Vagina (tissue), 2 donors: Measurements from ENCODE around the gene JADE1. TPM values are rescaled to one million over a fixed set of nuclear protein-coding genes. Genes with fewer than 3 reads are reported as not detected.

ENCODE experiments used
- DNase-seq, 2 donors: peaks; one replicate each; pipeline ENCODE4 v3.0.0-alpha.2; 2017; ENCODE audit errors: extremely low spot score in 2 of 2
- H3K27ac ChIP-seq: fragments of 200-600 bp; sonication (generic); one replicate; pipeline ENCODE4 v1.5.1; 2019
- H3K27me3 ChIP-seq: fragments of 200-600 bp; sonication (generic); one replicate; pipeline ENCODE4 v1.5.1; 2019
- H3K36me3 ChIP-seq, 2 donors: fragments of 200-600 bp; sonication (generic); one replicate each; pipeline ENCODE4 v1.5.1; 2017 to 2019
- H3K4me1 ChIP-seq: fragments of 200-600 bp; sonication (generic); one replicate; pipeline ENCODE4 v1.5.1; 2019
- H3K4me3 ChIP-seq, 2 donors: fragments of 200-600 bp; sonication (generic); 1 replicate in 1 of 2; 2 replicates in 1 of 2; pipeline ENCODE4 v1.5.1; 2016 to 2019
- H3K9me3 ChIP-seq: fragments of 200-600 bp; sonication (generic); one replicate; pipeline ENCODE4 v1.5.1; 2019
- POLR2A ChIP-seq, 2 donors: fragments of 450-650 bp; IDR thresholded peaks; one replicate each; pipeline ENCODE4 v1.6.1; 2017; ENCODE audit warnings: antibody characterized with exemption in 2 of 2, mild to moderate bottlenecking in 2 of 2, moderate library complexity in 2 of 2
- POLR2AphosphoS5 ChIP-seq, 2 donors: sonication (generic); formaldehyde crosslinking; IDR thresholded peaks; one replicate each; pipeline ENCODE4 v1.9.0; 2017; ENCODE audit warnings: antibody characterized with exemption in 2 of 2, mild to moderate bottlenecking in 2 of 2, low read depth in 1 of 2; ENCODE audit not compliant: insufficient read depth in 1 of 2
- intact Hi-C: fragments of 100-400 bp; cut with DNase I; formaldehyde crosslinking; loops from one replicate; pipeline ENCODE4 v1.15.1; 2023
- total RNA-seq: library from RNA; depleted of rRNA; stranded (reverse); fragments of >200 nt; gene quantifications from one replicate; pipeline ENCODE4 v1.2.3, GENCODE V29; 2016
- TF ChIP-seq, protein P1 (sequence below), 3 experiments: fragments of 450-650 bp in 2 of 3; fragments of 200-600 bp in 1 of 3; sonication (generic) in 1 of 3; IDR thresholded peaks; one replicate each; pipeline ENCODE4 v1.5.1; 2017 to 2019; ENCODE audit warnings: antibody characterized with exemption in 3 of 3, mild to moderate bottlenecking in 2 of 3, moderate library complexity in 2 of 3

Gene JADE1
- total RNA-seq, 1 donor from 2014 or later, result 29.0 TPM

- no peak overlapping the region for H3K4me3 ChIP-seq
- H3K9me3 ChIP-seq, result no peaks in the 10 kb centered on the region
- no peaks in the 10 kb centered on the region for H3K27me3 ChIP-seq
- H3K36me3 ChIP-seq, result no peaks in the 10 kb centered on the region
- no peaks in the 10 kb centered on the region for H3K4me1 ChIP-seq
- intact Hi-C loops, result no loop called here
- H3K27ac ChIP-seq, result no peak overlapping the region
- no peak for DNase-seq
- no peak for TF ChIP-seq POLR2A (IDR thresholded peaks at IDR 0.05)
- TF ChIP-seq, protein P1, sequence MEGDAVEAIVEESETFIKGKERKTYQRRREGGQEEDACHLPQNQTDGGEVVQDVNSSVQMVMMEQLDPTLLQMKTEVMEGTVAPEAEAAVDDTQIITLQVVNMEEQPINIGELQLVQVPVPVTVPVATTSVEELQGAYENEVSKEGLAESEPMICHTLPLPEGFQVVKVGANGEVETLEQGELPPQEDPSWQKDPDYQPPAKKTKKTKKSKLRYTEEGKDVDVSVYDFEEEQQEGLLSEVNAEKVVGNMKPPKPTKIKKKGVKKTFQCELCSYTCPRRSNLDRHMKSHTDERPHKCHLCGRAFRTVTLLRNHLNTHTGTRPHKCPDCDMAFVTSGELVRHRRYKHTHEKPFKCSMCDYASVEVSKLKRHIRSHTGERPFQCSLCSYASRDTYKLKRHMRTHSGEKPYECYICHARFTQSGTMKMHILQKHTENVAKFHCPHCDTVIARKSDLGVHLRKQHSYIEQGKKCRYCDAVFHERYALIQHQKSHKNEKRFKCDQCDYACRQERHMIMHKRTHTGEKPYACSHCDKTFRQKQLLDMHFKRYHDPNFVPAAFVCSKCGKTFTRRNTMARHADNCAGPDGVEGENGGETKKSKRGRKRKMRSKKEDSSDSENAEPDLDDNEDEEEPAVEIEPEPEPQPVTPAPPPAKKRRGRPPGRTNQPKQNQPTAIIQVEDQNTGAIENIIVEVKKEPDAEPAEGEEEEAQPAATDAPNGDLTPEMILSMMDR (IDR thresholded peaks at IDR 0.05), result no peak
- no peak for TF ChIP-seq POLR2AphosphoS5 (IDR thresholded peaks at IDR 0.05; ENCODE audit: insufficient read depth in 1 of 2, low read depth in 1 of 2)
Measured at GRCh38 chr4:128782875-128783614, 26.5 kb upstream of the JADE1 start.

DNA sequence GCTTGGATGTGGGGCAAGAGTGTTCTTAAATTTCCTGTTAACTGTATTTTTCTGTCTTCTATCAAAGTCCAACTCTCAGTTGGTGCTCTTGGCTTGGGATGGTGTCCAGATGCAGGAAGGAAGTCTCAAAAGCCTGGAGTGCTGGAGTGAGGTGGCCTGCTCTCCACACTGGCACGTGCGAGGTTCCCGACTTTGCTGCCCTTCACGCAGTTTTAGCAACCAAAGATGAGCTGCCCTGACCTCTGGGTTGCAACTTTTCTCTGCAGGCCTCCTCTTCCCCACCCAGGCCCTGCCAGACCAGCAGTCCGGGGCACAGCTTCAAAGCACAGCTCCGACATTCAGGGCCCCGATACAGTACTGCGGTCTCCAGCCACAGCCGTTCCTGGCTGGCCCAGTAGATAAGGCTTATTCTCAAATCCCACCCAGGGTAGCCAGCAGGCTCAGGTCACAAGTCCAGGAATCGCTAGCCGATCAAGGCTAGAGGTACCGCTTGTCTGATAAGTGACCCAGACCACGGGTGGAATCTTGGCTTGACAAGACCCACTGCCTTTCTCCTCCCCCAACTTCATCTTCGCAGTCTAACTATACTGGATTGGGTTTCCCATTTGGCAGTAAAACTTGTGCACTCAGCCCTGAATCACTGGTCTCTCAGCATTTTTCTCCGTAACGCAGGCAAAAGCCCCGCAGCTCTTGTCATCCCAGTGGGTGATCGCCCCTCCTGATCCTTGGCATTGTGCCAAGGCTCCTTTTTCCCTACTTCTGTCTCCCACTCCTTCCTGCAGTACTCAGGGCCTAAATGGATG lies 21.8 kb upstream of the JADE1 start:
- H3K27me3 ChIP-seq, result no peaks in the 10 kb centered on the region
- H3K9me3 ChIP-seq, result no peaks in the 10 kb centered on the region
- no peaks in the 10 kb centered on the region for H3K4me1 ChIP-seq
- no peaks in the 10 kb centered on the region for H3K36me3 ChIP-seq
- no peak for TF ChIP-seq POLR2A (IDR thresholded peaks at IDR 0.05)
- TF ChIP-seq POLR2AphosphoS5 (IDR thresholded peaks at IDR 0.05; ENCODE audit: insufficient read depth in 1 of 2, low read depth in 1 of 2), result no peak
- TF ChIP-seq, protein P1 (IDR thresholded peaks at IDR 0.05), result no peak
- no peak overlapping the region for H3K4me3 ChIP-seq
- DNase-seq, result no peak
- H3K27ac ChIP-seq, result no peak overlapping the region
- intact Hi-C loops, result no loop called here

GRCh38 chr4:128793859-128794672 lies 15.4 kb upstream of the JADE1 start:
- Histone ChIP-seq H3K27ac (no peak overlapping the region), H3K9me3 (no peaks in the 10 kb centered on the region), H3K27me3 (no peaks in the 10 kb centered on the region), H3K36me3 (no peaks in the 10 kb centered on the region), H3K4me1 (no peaks in the 10 kb centered on the region), H3K4me3 (no peak overlapping the region)
- DNase-seq, result no peak
- TF ChIP-seq POLR2A (IDR thresholded peaks at IDR 0.05) (no peak), POLR2AphosphoS5 (IDR thresholded peaks at IDR 0.05; ENCODE audit: insufficient read depth in 1 of 2, low read depth in 1 of 2) (no peak)
- TF ChIP-seq, protein P1 (IDR thresholded peaks at IDR 0.05), result no peak
- intact Hi-C loops, result no loop called here

DNA sequence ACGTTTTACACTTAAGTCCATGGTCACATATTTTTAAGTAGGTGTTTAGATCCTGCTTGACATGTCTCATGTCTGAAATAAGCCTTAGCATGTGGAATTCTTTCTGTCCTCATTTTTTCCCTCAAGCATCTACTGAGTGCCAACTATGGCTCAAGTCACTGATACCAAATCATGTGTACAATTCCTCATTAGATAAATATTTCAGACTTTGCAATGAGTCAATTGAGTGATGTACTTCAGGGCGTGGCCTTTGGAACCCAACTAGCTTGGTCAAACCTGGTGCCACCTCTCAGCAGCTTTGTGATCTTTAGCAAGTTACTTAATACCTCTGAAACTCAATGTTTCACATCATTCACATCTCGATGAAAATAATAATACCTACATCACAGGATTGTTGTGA lies 12.6 kb upstream of the JADE1 start:
- Histone ChIP-seq H3K9me3 (no peaks in the 10 kb centered on the region), H3K27me3 (no peaks in the 10 kb centered on the region), H3K27ac (no peak overlapping the region), H3K36me3 (no peaks in the 10 kb centered on the region), H3K4me3 (no peak overlapping the region), H3K4me1 (no peaks in the 10 kb centered on the region)
- no peak for DNase-seq
- intact Hi-C loops, result no loop called here
- TF ChIP-seq, protein P1 (IDR thresholded peaks at IDR 0.05), result no peak
- no peak for TF ChIP-seq POLR2A (IDR thresholded peaks at IDR 0.05)
- TF ChIP-seq POLR2AphosphoS5 (IDR thresholded peaks at IDR 0.05; ENCODE audit: insufficient read depth in 1 of 2, low read depth in 1 of 2), result no peak
